ENCODE measurements around the gene FLT4.

Gene FLT4

DNA sequence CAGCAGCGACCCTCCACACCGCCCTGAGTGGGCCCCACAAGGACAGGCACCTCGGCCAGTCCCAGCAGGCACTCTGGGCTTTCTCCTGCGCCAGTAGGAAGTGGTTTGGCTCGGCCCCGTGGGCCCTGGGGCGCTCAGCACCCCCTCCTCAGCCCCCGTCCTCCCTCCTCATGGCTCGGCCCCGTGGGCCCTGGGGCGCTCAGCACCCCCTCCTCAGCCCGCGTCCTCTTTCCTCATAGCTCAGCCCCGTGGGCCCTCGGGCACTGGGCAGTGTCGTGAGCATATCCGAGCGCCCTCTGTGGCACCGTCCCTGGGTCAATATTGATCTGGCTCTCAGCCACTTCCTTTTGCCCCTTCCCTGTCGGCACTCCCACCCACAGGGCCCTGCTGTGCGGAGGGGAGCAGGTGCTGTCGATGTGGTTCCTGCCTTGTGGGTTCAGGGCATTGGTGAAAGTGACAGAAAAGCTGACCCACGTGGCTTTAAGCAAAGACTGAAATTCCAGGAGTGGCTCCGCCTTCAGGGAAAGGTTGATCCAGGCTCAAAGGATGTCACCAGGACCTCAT, 52.6 kb downstream of the FLT4 start:
- no peaks in the 10 kb centered on the region for H3K9me3 Mint-ChIP-seq
- no peak for DNase-seq (ENCODE audit: low spot score)
- peaks cover 18% of the 10 kb centered on the region for H3K27me3 Mint-ChIP-seq (ENCODE audit: low read depth)
- H3K36me3 Mint-ChIP-seq (ENCODE audit: low read depth) = no peaks in the 10 kb centered on the region
- no peak overlapping the region for H3K4me3 Mint-ChIP-seq
- peaks cover 2% of the 10 kb centered on the region for H3K4me1 Mint-ChIP-seq (ENCODE audit: low read depth)
- no peak overlapping the region for H3K27ac Mint-ChIP-seq

- no peak for DNase-seq (ENCODE audit: low spot score)
- H3K9me3 Mint-ChIP-seq = no peaks in the 10 kb centered on the region
- H3K36me3 Mint-ChIP-seq (ENCODE audit: low read depth) = no peaks in the 10 kb centered on the region
- no peak overlapping the region for H3K27ac Mint-ChIP-seq
- peaks cover 2% of the 10 kb centered on the region for H3K4me1 Mint-ChIP-seq (ENCODE audit: low read depth)
- H3K27me3 Mint-ChIP-seq (ENCODE audit: low read depth) = peaks cover 18% of the 10 kb centered on the region
- no peak overlapping the region for H3K4me3 Mint-ChIP-seq
Observed at GRCh38 chr5:180596115-180596667, 53.2 kb downstream of the FLT4 start.

- H3K9me3 Mint-ChIP-seq = no peaks in the 10 kb centered on the region
- peaks cover 18% of the 10 kb centered on the region for H3K27me3 Mint-ChIP-seq (ENCODE audit: low read depth)
- no peak for DNase-seq (ENCODE audit: low spot score)
- H3K36me3 Mint-ChIP-seq (ENCODE audit: low read depth) = no peaks in the 10 kb centered on the region
- no peak overlapping the region for H3K27ac Mint-ChIP-seq
- H3K4me3 Mint-ChIP-seq = no peak overlapping the region
- H3K4me1 Mint-ChIP-seq (ENCODE audit: low read depth) = peaks cover 2% of the 10 kb centered on the region
Observed at GRCh38 chr5:180595381-180596114, 53.9 kb downstream of the FLT4 start.

DNA sequence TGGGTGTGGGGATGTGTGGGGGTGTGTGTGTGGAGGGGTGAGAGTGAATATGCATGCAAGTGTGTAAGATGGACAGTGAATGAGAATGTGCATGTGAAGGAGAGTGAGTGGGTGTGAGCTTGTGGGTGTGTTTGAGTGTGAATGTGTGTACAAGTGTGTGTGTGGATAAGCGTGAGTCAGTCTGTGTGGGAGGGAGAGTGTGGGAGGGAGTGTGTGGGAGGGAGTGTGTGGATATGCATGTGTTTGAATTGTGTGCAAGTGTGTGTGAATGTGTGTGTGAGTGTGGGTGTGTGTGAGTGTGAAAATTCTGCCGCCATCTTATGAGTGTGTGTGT, 54.4 kb downstream of the FLT4 start:
- H3K4me3 Mint-ChIP-seq = no peak overlapping the region
- no peaks in the 10 kb centered on the region for H3K36me3 Mint-ChIP-seq (ENCODE audit: low read depth)
- H3K9me3 Mint-ChIP-seq = no peaks in the 10 kb centered on the region
- H3K4me1 Mint-ChIP-seq (ENCODE audit: low read depth) = peaks cover 2% of the 10 kb centered on the region
- no peak for DNase-seq (ENCODE audit: low spot score)
- H3K27ac Mint-ChIP-seq = no peak overlapping the region
- H3K27me3 Mint-ChIP-seq (ENCODE audit: low read depth) = peaks cover 18% of the 10 kb centered on the region

DNA sequence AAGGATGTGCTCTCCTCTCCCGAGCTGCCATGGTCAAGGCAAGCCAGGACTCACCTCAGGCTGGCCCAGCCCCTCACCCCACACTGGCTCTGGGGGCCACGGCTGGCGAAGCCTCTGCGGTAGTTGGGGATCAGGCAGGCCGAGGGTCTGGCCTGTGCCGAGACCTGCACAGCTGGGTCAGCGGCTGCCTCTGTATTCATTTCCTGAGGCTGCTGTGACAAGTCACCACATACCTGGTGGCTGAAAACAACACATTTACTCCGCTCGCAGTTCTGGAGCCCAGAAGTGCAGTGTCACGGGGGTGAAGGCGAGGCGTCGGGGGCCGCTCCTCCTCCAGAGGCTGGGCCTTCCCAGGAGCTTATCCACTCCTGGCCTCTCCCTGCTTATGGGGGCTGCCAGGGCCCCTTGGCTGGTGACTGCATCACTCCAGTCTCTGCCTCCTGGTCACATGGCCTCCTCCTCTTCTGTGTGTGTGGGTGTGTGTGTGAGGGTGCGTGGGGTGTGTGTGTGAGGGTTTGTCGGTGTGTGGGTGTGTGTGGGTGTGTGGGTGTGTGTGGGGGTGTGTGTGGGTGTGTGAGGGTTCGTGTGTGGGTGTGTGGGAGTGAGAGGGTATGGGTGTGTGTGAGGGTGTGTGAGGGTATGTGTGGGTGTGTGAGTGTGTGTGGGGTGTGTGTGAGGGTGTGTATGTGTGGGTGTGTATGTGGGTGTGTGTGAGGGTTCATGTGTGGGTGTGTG, 54.9 kb downstream of the FLT4 start:
- H3K9me3 Mint-ChIP-seq = no peaks in the 10 kb centered on the region
- H3K4me3 Mint-ChIP-seq = no peak overlapping the region
- peaks cover 2% of the 10 kb centered on the region for H3K4me1 Mint-ChIP-seq (ENCODE audit: low read depth)
- H3K27me3 Mint-ChIP-seq (ENCODE audit: low read depth) = peaks cover 23% of the 10 kb centered on the region
- H3K27ac Mint-ChIP-seq = no peak overlapping the region
- DNase-seq (ENCODE audit: low spot score) = no peak
- H3K36me3 Mint-ChIP-seq (ENCODE audit: low read depth) = no peaks in the 10 kb centered on the region

- DNase-seq (ENCODE audit: low spot score) = no peak
- no peaks in the 10 kb centered on the region for H3K36me3 Mint-ChIP-seq (ENCODE audit: low read depth)
- H3K4me1 Mint-ChIP-seq (ENCODE audit: low read depth) = peaks cover 2% of the 10 kb centered on the region
- no peaks in the 10 kb centered on the region for H3K9me3 Mint-ChIP-seq
- H3K27ac Mint-ChIP-seq = no peak overlapping the region
- H3K27me3 Mint-ChIP-seq (ENCODE audit: low read depth) = peaks cover 32% of the 10 kb centered on the region
- H3K4me3 Mint-ChIP-seq = no peak overlapping the region
Observed at GRCh38 chr5:180593446-180594206, 55.8 kb downstream of the FLT4 start.

GRCh38 chr5:180592176-180592575, 57.2 kb downstream of the FLT4 start:
- Mint-ChIP-seq H3K9me3 (no peaks in the 10 kb centered on the region), H3K27ac (no peak overlapping the region), H3K4me3 (no peak overlapping the region), H3K4me1 (ENCODE audit: low read depth) (peaks cover 2% of the 10 kb centered on the region), H3K36me3 (ENCODE audit: low read depth) (no peaks in the 10 kb centered on the region), H3K27me3 (ENCODE audit: low read depth) (peaks cover 33% of the 10 kb centered on the region)
- no peak for DNase-seq (ENCODE audit: low spot score)

- Mint-ChIP-seq H3K27me3 (ENCODE audit: low read depth) (peaks cover 37% of the 10 kb centered on the region), H3K27ac (no peak within 1 kb of the TSS), H3K4me1 (ENCODE audit: low read depth) (peaks cover 2% of the 10 kb centered on the region), H3K9me3 (no peaks in the 10 kb centered on the region), H3K4me3 (no peak within 1 kb of the TSS), H3K36me3 (ENCODE audit: low read depth) (no peaks in the 10 kb centered on the region)
- no peak for DNase-seq (ENCODE audit: low spot score)
Observed at GRCh38 chr5:180591311-180591887, 58.0 kb downstream of the FLT4 start, which contains the start of gene SCGB3A1. Gene SCGB3A1 (minus strand): TSS chr5:180591499. CDS start chr5:180591462, 37 bp downstream.

- no peak for DNase-seq (ENCODE audit: low spot score)
- H3K27me3 Mint-ChIP-seq (ENCODE audit: low read depth) = peaks cover 39% of the 10 kb centered on the region
- H3K27ac Mint-ChIP-seq = no peak overlapping the region
- peaks cover 2% of the 10 kb centered on the region for H3K4me1 Mint-ChIP-seq (ENCODE audit: low read depth)
- no peaks in the 10 kb centered on the region for H3K9me3 Mint-ChIP-seq
- H3K36me3 Mint-ChIP-seq (ENCODE audit: low read depth) = no peaks in the 10 kb centered on the region
- no peak overlapping the region for H3K4me3 Mint-ChIP-seq
Observed at GRCh38 chr5:180590543-180591310, 58.7 kb downstream of the FLT4 start.

DNA sequence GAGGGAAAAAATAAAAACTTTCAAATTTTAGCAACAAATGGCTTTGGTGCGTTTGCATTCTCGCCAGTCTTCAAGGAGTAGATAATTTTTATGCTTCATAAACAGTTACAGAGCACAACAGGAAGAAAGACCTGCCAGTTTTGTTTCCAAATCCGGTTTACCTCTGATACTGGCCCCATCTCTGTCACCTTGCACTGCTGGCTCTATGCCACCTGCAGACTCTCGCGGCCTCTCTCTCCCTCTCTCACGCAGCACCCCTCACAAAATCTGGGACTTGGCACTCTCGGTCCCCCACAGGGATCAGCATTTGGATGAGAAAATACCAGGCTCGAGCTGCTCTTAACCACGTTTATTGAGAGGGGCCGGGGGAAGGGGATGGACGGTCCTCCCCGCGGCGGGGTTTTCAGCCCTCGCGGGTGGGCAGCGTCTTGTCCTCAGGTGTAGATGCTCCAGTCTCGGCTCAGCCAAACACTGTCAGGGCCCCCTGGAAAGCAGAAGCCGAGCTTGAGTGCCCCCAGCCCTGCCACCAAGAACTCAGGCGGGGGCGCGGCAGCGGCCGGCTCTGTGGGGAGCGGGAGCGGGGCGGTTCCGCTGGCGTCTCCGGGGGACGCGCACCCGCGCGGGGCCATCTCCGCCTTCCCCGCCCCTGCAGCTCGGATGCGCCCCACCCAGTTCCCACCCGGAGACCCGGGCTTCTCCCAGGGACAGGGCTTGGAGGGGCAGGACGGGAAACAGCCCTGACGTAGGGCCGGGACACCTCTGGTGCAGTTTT, 59.4 kb downstream of the FLT4 start:
- no peaks in the 10 kb centered on the region for H3K9me3 Mint-ChIP-seq
- H3K36me3 Mint-ChIP-seq (ENCODE audit: low read depth) = no peaks in the 10 kb centered on the region
- no peak overlapping the region for H3K27ac Mint-ChIP-seq
- H3K4me1 Mint-ChIP-seq (ENCODE audit: low read depth) = peaks cover 2% of the 10 kb centered on the region
- H3K27me3 Mint-ChIP-seq (ENCODE audit: low read depth) = peaks cover 39% of the 10 kb centered on the region
- DNase-seq (ENCODE audit: low spot score) = no peak
- H3K4me3 Mint-ChIP-seq = no peak overlapping the region

GRCh38 chr5:180586870-180587269, 62.5 kb downstream of the FLT4 start:
- H3K4me3 Mint-ChIP-seq = no peak overlapping the region
- H3K9me3 Mint-ChIP-seq = no peaks in the 10 kb centered on the region
- H3K27me3 Mint-ChIP-seq (ENCODE audit: low read depth) = peaks cover 25% of the 10 kb centered on the region
- DNase-seq (ENCODE audit: low spot score) = no peak
- H3K36me3 Mint-ChIP-seq (ENCODE audit: low read depth) = no peaks in the 10 kb centered on the region
- no peak overlapping the region for H3K27ac Mint-ChIP-seq
- no peaks in the 10 kb centered on the region for H3K4me1 Mint-ChIP-seq (ENCODE audit: low read depth)

- Mint-ChIP-seq H3K4me1 (ENCODE audit: low read depth) (no peaks in the 10 kb centered on the region), H3K4me3 (no peak overlapping the region), H3K9me3 (no peaks in the 10 kb centered on the region), H3K27ac (no peak overlapping the region), H3K36me3 (ENCODE audit: low read depth) (no peaks in the 10 kb centered on the region), H3K27me3 (ENCODE audit: low read depth) (peaks cover 25% of the 10 kb centered on the region)
- DNase-seq (ENCODE audit: low spot score) = no peak
Observed at GRCh38 chr5:180586204-180586603, 63.2 kb downstream of the FLT4 start.
